ENCODE data around the gene AKAP5.

DNA sequence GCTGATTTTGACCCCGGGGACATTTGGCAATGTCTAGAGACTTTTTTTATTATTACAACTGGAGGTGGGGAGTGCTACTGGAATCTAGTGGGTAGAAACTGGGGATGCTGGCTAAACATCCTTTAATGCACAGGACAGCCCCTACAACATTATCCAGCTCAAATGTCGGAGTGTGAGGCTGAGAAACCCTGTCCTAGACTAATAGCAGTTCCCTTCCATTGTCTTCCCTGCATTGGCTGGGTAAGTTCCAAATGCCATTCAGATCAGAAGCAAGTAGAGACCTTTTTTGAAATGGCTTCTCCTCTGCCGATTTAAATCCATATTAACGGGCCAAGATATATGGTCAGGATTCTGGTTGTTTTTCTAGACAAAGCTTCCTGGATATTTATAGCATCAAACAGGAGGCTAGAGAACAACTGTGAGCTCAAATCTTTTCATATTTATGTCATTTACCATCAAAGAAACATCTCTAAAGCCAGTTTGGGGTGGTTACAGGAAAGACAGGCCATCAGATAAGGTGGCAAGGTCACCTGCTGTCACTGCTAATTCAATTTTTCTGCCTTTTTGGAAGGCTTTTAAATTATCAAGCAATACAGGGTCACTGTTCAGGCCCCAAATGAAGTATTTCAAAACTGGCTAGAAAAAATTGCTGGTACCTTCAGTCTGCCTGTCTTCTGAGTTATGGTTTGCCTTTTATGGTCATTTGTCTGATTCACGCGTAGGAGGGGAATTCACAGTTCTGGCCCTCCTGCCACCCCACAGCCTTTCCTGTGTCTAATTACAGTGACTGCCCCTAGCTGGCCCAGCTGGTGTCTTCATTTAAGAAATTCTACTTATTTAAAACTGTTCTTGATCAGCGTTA is 20.1 kb upstream of the AKAP5 start:
- TF ChIP-seq, protein P1, sequence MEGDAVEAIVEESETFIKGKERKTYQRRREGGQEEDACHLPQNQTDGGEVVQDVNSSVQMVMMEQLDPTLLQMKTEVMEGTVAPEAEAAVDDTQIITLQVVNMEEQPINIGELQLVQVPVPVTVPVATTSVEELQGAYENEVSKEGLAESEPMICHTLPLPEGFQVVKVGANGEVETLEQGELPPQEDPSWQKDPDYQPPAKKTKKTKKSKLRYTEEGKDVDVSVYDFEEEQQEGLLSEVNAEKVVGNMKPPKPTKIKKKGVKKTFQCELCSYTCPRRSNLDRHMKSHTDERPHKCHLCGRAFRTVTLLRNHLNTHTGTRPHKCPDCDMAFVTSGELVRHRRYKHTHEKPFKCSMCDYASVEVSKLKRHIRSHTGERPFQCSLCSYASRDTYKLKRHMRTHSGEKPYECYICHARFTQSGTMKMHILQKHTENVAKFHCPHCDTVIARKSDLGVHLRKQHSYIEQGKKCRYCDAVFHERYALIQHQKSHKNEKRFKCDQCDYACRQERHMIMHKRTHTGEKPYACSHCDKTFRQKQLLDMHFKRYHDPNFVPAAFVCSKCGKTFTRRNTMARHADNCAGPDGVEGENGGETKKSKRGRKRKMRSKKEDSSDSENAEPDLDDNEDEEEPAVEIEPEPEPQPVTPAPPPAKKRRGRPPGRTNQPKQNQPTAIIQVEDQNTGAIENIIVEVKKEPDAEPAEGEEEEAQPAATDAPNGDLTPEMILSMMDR (conservative IDR thresholded peaks at IDR 0.05; ENCODE audit: low read depth in 2 of 2) = no peak
- TF ChIP-seq POLR2AphosphoS5 (IDR thresholded peaks at IDR 0.05; ENCODE audit: low read depth) = no peak
- TF ChIP-seq EZH2phosphoT487 (IDR thresholded peaks at IDR 0.05; ENCODE audit: unreplicated experiment) = no peak
- no peak for TF ChIP-seq CREB1 (CRISPR knock-in tag; IDR thresholded peaks at IDR 0.05; ENCODE audit: low read depth)
- TF ChIP-seq JUNB (IDR thresholded peaks at IDR 0.05; ENCODE audit: unreplicated experiment) = no peak
- TF ChIP-seq, protein P2, sequence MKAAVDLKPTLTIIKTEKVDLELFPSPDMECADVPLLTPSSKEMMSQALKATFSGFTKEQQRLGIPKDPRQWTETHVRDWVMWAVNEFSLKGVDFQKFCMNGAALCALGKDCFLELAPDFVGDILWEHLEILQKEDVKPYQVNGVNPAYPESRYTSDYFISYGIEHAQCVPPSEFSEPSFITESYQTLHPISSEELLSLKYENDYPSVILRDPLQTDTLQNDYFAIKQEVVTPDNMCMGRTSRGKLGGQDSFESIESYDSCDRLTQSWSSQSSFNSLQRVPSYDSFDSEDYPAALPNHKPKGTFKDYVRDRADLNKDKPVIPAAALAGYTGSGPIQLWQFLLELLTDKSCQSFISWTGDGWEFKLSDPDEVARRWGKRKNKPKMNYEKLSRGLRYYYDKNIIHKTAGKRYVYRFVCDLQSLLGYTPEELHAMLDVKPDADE (IDR thresholded peaks at IDR 0.05) = no peak
- TF ChIP-seq EZH2 (IDR thresholded peaks at IDR 0.05; ENCODE audit: low read depth, unreplicated experiment) = no peak
- TF ChIP-seq STAT1 (IDR thresholded peaks at IDR 0.05; ENCODE audit: unreplicated experiment) = no peak
- TF ChIP-seq, protein P3, sequence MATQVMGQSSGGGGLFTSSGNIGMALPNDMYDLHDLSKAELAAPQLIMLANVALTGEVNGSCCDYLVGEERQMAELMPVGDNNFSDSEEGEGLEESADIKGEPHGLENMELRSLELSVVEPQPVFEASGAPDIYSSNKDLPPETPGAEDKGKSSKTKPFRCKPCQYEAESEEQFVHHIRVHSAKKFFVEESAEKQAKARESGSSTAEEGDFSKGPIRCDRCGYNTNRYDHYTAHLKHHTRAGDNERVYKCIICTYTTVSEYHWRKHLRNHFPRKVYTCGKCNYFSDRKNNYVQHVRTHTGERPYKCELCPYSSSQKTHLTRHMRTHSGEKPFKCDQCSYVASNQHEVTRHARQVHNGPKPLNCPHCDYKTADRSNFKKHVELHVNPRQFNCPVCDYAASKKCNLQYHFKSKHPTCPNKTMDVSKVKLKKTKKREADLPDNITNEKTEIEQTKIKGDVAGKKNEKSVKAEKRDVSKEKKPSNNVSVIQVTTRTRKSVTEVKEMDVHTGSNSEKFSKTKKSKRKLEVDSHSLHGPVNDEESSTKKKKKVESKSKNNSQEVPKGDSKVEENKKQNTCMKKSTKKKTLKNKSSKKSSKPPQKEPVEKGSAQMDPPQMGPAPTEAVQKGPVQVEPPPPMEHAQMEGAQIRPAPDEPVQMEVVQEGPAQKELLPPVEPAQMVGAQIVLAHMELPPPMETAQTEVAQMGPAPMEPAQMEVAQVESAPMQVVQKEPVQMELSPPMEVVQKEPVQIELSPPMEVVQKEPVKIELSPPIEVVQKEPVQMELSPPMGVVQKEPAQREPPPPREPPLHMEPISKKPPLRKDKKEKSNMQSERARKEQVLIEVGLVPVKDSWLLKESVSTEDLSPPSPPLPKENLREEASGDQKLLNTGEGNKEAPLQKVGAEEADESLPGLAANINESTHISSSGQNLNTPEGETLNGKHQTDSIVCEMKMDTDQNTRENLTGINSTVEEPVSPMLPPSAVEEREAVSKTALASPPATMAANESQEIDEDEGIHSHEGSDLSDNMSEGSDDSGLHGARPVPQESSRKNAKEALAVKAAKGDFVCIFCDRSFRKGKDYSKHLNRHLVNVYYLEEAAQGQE (IDR thresholded peaks at IDR 0.05; ENCODE audit: unreplicated experiment) = no peak
- TF ChIP-seq ZNF331 (CRISPR knock-in tag; IDR thresholded peaks at IDR 0.05; ENCODE audit: low read depth) = no peak
- no peak for TF ChIP-seq ZNF114 (CRISPR knock-in tag; IDR thresholded peaks at IDR 0.05)
- no peak for TF ChIP-seq NANOG (IDR thresholded peaks at IDR 0.05; ENCODE audit: borderline replicate concordance)
